Thyroid gland (tissue), 4 donors: Measurements from ENCODE around the gene CANX. TPM values are rescaled to one million over a fixed set of nuclear protein-coding genes. Genes with fewer than 3 reads are reported as not detected.
A peak's percentile ranks its signal among the peaks of the same experiment; 100 is the strongest.

Experiments used
- DNase-seq, 2 donors: peaks; one replicate each; pipeline ENCODE4 v3.0.0-alpha.2; 2019
- H3K27ac ChIP-seq, 3 donors: fragments of 200-600 bp; sonication (generic); 1 replicate in 2 of 3; 2 replicates in 1 of 3; pipeline ENCODE4 v1.5.1; 2016 to 2019; ENCODE audit warnings: mild to moderate bottlenecking in 1 of 3, moderate library complexity in 1 of 3
- H3K27me3 ChIP-seq: fragments of 200-600 bp; sonication (generic); one replicate; pipeline ENCODE4 v1.5.1; 2019
- H3K36me3 ChIP-seq, 2 donors: fragments of 200-600 bp; sonication (generic); one replicate each; pipeline ENCODE4 v1.5.1; 2016 to 2019
- H3K4me1 ChIP-seq, 2 donors: fragments of 200-600 bp; sonication (generic); one replicate each; pipeline ENCODE4 v1.5.1; 2017 to 2019
- H3K4me3 ChIP-seq, 3 donors: fragments of 200-600 bp; sonication (generic); replicated peaks in 1 of 3; 1 replicate in 2 of 3; 2 replicates in 1 of 3; pipeline ENCODE4 v1.5.1; 2016; ENCODE audit warnings: mild to moderate bottlenecking in 1 of 3
- H3K9me3 ChIP-seq: fragments of 200-600 bp; sonication (generic); one replicate; pipeline ENCODE4 v1.5.1; 2017
- CTCF ChIP-seq, 6 experiments: fragments of 200-600 bp in 3 of 6; fragments of 450-650 bp in 3 of 6; sonication (generic) in 3 of 6; IDR thresholded peaks; one replicate each; pipeline ENCODE4 v1.5.1; 2016 to 2019; ENCODE audit warnings: antibody characterized with exemption in 6 of 6, mild to moderate bottlenecking in 2 of 6, inconsistent platforms in 1 of 6, moderate library complexity in 1 of 6
- POLR2A ChIP-seq, 2 donors: fragments of 450-650 bp; IDR thresholded peaks; one replicate each; pipeline ENCODE4 v1.6.1; 2017; ENCODE audit warnings: antibody characterized with exemption in 2 of 2, mild to moderate bottlenecking in 2 of 2, moderate library complexity in 1 of 2
- WGBS, 2 donors: methylation state at CpG; one replicate each; pipeline ENCODE4 v1.1.5; 2017; 5-methylcytosine and 5-hydroxymethylcytosine counted together
- intact Hi-C: fragments of 100-400 bp; cut with DNase I; formaldehyde crosslinking; loops from one replicate; pipeline ENCODE4 v1.15.1; 2023
- total RNA-seq, 4 donors: library from RNA; depleted of rRNA; stranded (reverse); fragments of >200 nt; gene quantifications; one replicate each; pipeline ENCODE4 v1.2.3, GENCODE V29; 2016

CANX gene
- total RNA-seq, 4 donors from 2014 or later = 561 to 949 (median 856) TPM

GRCh38 chr5:179764056-179764455, 65.3 kb downstream of the CANX start:
- 73 to 84% methylated on average over 8 of the region's 8 CpGs for WGBS, 2 donors
- H3K27ac ChIP-seq = peak overlapping the region in 1 of 3 donors; percentile 45
- intact Hi-C loops = loop anchor here (5.0 kb wide), 1 partner anchor 33 kb away; no protein-coding TSS in a partner anchor

GRCh38 chr5:179765400-179765799, 66.6 kb downstream of the CANX start:
- no peak for TF ChIP-seq CTCF (IDR thresholded peaks at IDR 0.05)
- no peak for TF ChIP-seq POLR2A (IDR thresholded peaks at IDR 0.05)

More at GRCh38 chr5:179764056-179764455, 65.3 kb downstream of the CANX start:
- H3K4me3 ChIP-seq = no peak overlapping the region
- DNase-seq = no peak
- no peaks in the 10 kb centered on the region for H3K27me3 ChIP-seq
- peaks cover 13 to 17% of the 10 kb centered on the region in 2 donors for H3K36me3 ChIP-seq
- H3K4me1 ChIP-seq = peaks cover 26 to 44% of the 10 kb centered on the region in 2 donors
- TF ChIP-seq CTCF (IDR thresholded peaks at IDR 0.05) (no peak), POLR2A (IDR thresholded peaks at IDR 0.05) (no peak)
- no peaks in the 10 kb centered on the region for H3K9me3 ChIP-seq

GRCh38 chr5:179766021-179766725, 67.4 kb downstream of the CANX start:
- Histone ChIP-seq H3K27me3 (no peaks in the 10 kb centered on the region), H3K27ac (no peak overlapping the region), H3K36me3 (peaks cover 29 to 35% of the 10 kb centered on the region in 2 donors), H3K4me3 (no peak overlapping the region), H3K4me1 (peaks cover 26 to 44% of the 10 kb centered on the region in 2 donors), H3K9me3 (no peaks in the 10 kb centered on the region)
- no peak for DNase-seq
- TF ChIP-seq POLR2A (IDR thresholded peaks at IDR 0.05) (no peak), CTCF (IDR thresholded peaks at IDR 0.05) (no peak)
- intact Hi-C loops = no loop called here
- 81 to 88% methylated on average over 11 to 18 of the region's 20 CpGs for WGBS, 2 donors

More at GRCh38 chr5:179765400-179765799, 66.6 kb downstream of the CANX start:
- Histone ChIP-seq H3K36me3 (peaks cover 21 to 30% of the 10 kb centered on the region in 2 donors), H3K4me3 (no peak overlapping the region), H3K27ac (no peak overlapping the region), H3K27me3 (no peaks in the 10 kb centered on the region), H3K9me3 (no peaks in the 10 kb centered on the region), H3K4me1 (peaks cover 26 to 44% of the 10 kb centered on the region in 2 donors)
- no peak for DNase-seq
- 61 to 68% methylated on average over 9 to 13 of the region's 13 CpGs for WGBS, 2 donors
- intact Hi-C loops = no loop called here

- H3K27me3 ChIP-seq = no peaks in the 10 kb centered on the region
- peaks cover 21 to 38% of the 10 kb centered on the region in 2 donors for H3K4me1 ChIP-seq
- H3K27ac ChIP-seq = no peak overlapping the region
- peaks cover 35 to 43% of the 10 kb centered on the region in 2 donors for H3K36me3 ChIP-seq
- 78 to 79% methylated on average over 12 of the region's 12 CpGs for WGBS, 2 donors
- H3K9me3 ChIP-seq = no peaks in the 10 kb centered on the region
- DNase-seq = no peak
- H3K4me3 ChIP-seq = no peak overlapping the region
- no peak for TF ChIP-seq POLR2A (IDR thresholded peaks at IDR 0.05)
- no peak for TF ChIP-seq CTCF (IDR thresholded peaks at IDR 0.05)
- intact Hi-C loops = no loop called here
Observed at GRCh38 chr5:179766726-179767455, 68.1 kb downstream of the CANX start.
